Brain pericyte (primary cell): Measurements from ENCODE around the gene STK24.
A peak's percentile ranks its signal among the peaks of the same experiment; 100 is the strongest.

Experiments
- DNase-seq: peaks from one replicate; pipeline ENCODE4 v3.0.0-alpha.2; 2012; ENCODE audit warnings: low read depth, low spot score

The STK24 gene

DNA sequence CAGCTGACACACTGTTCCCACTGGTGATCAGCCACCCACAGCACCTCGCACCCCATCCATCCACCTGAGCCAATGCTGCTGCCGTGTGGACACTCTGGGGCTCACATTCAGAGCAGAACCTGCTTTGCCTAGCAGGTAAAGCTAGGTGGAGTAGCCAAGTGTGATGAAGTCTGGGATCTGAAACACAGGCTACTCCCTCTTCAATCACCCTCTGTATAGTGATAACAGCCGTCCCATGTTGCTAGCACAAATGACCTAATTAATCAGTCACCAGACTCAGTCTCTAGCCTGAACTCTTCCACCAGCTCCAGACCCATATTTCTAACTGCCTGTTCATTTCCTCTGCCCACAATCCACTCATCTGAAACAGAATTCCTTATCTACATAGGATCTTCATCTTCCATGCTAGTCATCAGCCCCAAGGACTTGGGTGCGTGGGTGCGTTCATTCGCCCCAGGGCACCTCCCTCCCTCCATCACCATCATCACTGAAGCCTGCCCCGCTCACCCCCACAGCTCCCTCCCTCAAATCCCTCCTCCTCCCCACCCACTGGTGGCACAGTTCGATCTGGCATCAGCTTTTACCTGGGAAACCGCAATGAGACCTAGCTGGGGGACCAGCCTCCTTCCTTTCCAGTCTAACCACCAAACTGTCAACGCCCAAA is 19.8 kb downstream of the STK24 start:
- no peak for DNase-seq

- DNase-seq = no peak
Measured at GRCh38 chr13:98556142-98556816, 20.6 kb downstream of the STK24 start.

GRCh38 chr13:98549728-98550317 is 27.1 kb downstream of the STK24 start:
- DNase-seq = no peak

DNA sequence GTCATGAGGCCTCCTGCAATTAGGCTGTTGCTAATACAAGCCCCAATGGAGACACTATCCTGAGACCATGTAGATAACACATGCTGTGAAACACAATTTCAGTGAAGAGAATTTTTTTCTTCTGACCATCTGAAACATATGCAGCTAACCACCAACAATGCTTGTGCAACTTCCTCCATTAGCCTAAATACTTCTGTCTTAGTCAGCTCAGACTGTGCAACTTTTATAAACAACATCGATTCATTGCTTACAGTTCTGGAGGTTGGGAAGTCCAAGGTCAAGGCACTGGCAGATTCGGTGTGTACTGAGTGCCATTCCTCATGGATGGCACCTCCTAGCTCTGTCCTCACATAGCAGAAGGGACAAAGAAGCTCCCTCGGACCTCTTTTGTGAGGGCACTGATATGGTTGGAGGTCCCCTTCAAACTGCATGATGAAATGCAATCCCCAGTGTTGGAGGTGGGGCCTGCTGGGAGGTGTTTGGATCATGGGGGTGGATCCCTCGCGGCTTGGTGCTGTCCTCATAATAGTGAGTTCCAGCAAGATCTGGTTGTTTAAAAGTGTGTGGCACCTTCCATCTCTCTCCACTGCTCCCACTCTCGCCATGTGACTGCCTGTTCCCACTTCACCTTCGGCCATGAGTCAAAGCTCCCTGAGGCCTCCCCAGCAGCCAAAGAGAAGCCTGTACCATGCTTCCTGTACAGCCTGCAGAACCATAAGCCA is 27.7 kb downstream of the STK24 start:
- DNase-seq = no peak

DNA sequence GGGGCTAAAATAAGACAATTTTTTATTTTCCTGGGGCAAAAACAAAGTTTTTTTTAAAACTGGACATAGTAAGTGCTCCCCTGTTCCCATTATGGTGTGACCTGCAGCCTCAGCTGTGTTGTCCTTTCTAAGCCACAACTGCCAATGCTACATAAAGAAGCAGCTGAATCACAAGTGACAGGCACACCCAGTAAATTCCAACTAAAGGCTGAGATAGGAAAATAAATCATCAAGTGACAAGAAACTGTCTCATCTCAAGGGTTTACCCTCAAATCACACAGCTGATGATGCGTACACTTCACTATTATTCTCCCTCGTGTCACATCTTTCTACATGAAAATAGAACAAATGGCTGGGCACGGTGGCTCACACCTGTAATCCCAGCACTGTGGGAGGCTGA is 28.7 kb downstream of the STK24 start:
- DNase-seq = no peak

GRCh38 chr13:98547455-98547854 is 29.5 kb downstream of the STK24 start:
- no peak for DNase-seq

DNA sequence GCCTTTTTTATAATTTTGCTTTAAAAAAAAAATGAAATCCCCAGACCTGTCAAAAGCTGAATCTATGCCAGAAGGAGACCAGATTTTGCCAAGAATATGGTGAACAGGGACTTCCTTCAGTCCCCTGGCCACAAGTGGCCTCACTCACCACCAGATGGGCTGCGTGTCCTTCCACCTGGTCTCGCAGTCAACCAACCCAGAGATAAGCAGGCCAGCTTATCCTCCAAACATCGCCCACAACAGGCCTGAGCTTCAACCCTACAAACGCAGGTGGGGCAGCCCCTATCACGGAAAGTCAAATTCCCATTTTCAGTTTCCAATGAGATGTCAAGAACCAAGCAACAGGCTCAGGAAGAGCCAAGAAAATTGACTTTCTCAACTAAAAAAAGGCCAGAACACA is 30.5 kb downstream of the STK24 start:
- DNase-seq = no peak

DNA sequence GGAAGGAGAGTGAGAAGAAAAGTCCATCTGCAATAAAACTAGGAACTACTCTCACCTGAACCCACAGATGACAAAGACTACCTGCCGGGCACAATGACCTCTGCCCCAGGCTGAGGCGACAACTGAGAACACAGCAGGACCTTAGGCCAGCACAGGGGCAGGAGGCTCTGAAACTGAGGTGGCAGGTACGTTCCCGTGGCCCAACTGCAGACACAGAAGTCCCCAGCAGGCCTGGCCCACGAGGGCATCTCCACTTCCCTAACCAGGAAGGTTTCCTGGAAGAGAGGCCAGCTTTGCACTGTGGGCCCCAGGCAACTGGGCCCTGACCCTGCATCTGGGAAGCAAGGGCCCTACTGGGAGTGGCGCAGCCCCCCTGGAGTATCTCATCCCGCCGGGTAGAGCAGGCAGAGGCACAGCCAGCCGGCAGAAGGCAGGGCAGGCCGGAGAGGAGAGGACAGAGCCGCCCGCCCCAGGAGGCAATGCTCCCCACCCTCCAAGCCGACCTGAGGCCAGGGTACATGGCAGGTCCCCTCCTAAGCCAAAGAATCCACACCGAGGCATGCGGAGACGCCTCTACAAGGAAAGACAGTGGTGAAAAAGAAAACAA is 32.7 kb downstream of the STK24 start:
- no peak for DNase-seq

GRCh38 chr13:98543378-98544103 is 33.4 kb downstream of the STK24 start:
- DNase-seq = no peak

- no peak for DNase-seq
Measured at GRCh38 chr13:98542568-98543377, 34.1 kb downstream of the STK24 start.

DNA sequence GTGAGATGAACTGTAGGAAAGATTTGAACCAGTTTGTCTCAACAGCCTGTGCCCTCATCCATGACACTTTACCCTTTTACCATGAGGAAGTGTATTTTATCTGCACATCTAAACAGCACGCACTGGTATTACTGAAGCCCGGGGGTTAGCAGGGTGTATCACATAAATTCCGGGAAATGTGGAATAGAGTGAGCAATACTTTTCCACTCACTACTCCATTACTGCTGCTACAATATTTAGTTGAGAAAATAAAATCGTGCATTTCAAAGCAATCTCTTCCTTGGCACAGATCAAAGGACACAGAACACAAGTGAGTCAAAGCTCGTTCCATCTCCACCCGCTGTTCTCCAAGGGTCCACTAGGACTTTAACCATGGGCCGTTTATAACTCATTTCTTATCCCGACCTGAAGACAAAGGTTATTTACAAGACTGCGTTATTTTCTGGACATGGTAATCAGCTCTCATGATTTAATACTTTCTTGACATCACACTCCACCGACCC is 35.2 kb downstream of the STK24 start:
- no peak for DNase-seq

- DNase-seq = no peak
Measured at GRCh38 chr13:98541191-98541590, 35.7 kb downstream of the STK24 start.

DNA sequence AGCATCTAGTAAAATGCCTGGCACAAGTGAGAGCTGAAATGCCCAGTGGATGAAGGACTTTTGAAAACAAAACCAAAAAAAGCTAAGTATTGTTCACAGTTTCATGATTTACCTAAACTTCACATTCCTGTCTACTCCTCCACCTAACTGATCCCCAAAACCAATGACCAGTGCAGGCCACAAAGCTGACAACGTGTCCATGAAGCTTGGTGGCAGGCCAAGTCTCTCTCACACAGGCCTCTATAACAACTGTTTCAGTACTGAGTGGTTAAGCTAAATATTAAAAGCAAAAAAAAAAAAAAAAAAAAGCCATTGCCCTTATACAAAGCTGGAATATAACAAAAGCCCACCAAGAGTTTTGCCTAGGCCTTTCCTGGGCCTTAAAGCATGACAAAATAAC is 36.4 kb downstream of the STK24 start:
- DNase-seq = no peak

- DNase-seq = no peak
Measured at GRCh38 chr13:98539666-98540065, 37.2 kb downstream of the STK24 start.

DNA sequence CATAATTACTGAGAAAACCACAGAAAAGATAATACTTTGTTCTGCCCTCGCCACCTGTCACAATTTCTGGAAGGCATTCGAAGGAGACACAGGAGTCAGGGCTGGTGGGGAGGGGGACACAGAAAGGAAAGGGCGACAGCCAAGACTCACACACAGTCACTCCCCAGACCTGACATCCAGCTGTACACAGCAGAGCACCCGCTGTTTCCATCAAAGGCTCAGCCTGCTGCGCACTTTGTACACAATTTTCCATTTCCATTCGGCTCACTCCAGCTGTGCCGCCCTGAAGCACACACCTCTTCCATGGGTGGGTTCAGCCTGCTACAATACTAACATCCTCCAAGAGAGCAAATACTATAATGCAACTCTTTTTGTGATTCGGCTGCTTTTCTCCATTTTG is 38.0 kb downstream of the STK24 start:
- DNase-seq = no peak

GRCh38 chr13:98537740-98538139 is 39.2 kb downstream of the STK24 start:
- no peak for DNase-seq

GRCh38 chr13:98537306-98537705 is 39.6 kb downstream of the STK24 start:
- DNase-seq = no peak

DNA sequence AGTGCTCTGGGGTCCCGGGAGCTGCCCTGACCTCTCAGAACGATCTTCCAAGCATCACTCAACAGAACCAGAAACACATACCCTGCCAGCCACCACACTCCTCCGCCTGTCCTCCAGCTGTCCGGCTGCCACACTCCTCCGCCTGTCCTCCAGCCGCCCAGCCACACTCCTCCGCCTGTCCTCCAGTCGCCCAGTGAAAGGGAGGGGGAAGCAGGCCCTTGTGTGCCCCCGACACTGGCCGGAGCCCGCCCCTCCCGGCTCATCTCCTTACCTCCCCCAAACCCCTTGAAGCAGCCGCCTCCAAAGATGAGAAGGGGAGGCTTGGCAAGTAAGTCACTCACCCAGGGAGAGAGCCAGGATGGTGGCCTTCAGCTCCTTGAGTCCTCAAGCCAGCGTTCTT is 40.2 kb downstream of the STK24 start:
- DNase-seq = no peak

GRCh38 chr13:98535501-98536354 is 41.2 kb downstream of the STK24 start:
- DNase-seq = peak; percentile 63
